CD4-positive, alpha-beta T cell treated with Interleukin-10 for 1 hour (primary cell): Measurements from ENCODE around the gene MYH13.
A peak's percentile ranks its signal among the peaks of the same experiment; 100 is the strongest.

Experiments
- DNase-seq: peaks from one replicate; pipeline ENCODE4 v3.0.0-alpha.2; 2020

The MYH13 gene

GRCh38 chr17:10372906-10373305, at the start of gene MYH13:
Gene MYH13 (minus strand): TSS chr17:10373006. CDS start chr17:10364530, 8,476 bp downstream.
- no peak for DNase-seq

GRCh38 chr17:10421900-10422542, 49.2 kb upstream of the MYH13 start, which contains the start of gene MYH8:
Gene MYH8 (minus strand): TSS chr17:10421950. CDS start chr17:10420227, 1,723 bp downstream.
- DNase-seq: no peak

- DNase-seq: no peak
These were observed 48.4 kb upstream of the MYH13 start for GRCh38 chr17:10421211-10421610.

GRCh38 chr17:10420811-10421210, 48.0 kb upstream of the MYH13 start:
- no peak for DNase-seq

GRCh38 chr17:10417431-10417830, 44.6 kb upstream of the MYH13 start:
- DNase-seq: no peak

GRCh38 chr17:10415161-10415560, 42.4 kb upstream of the MYH13 start:
- no peak for DNase-seq

GRCh38 chr17:10403589-10403988, 30.8 kb upstream of the MYH13 start:
- no peak for DNase-seq

GRCh38 chr17:10398352-10398751, 25.5 kb upstream of the MYH13 start:
- DNase-seq: no peak

GRCh38 chr17:10396524-10397163, 23.8 kb upstream of the MYH13 start:
- no peak for DNase-seq

- no peak for DNase-seq
These were observed 21.5 kb upstream of the MYH13 start for GRCh38 chr17:10394201-10394887.

- no peak for DNase-seq
These were observed 20.1 kb upstream of the MYH13 start for GRCh38 chr17:10392880-10393279.

- no peak for DNase-seq
These were observed 13.1 kb upstream of the MYH13 start for GRCh38 chr17:10385871-10386270.

GRCh38 chr17:10384175-10384574, 11.4 kb upstream of the MYH13 start:
- DNase-seq: no peak

- DNase-seq: no peak
These were observed 8.0 kb upstream of the MYH13 start for GRCh38 chr17:10380631-10381408.

- DNase-seq: no peak
These were observed 2.7 kb downstream of the MYH13 start for GRCh38 chr17:10370016-10370608.

GRCh38 chr17:10369239-10369638, 3.6 kb downstream of the MYH13 start:
- DNase-seq: no peak

- DNase-seq: no peak
These were observed 4.2 kb downstream of the MYH13 start for GRCh38 chr17:10368561-10368960.

- no peak for DNase-seq
These were observed 12.2 kb downstream of the MYH13 start for GRCh38 chr17:10360578-10360977.

- peak; percentile 3 for DNase-seq
These were observed 15.0 kb downstream of the MYH13 start for GRCh38 chr17:10357768-10358167.

GRCh38 chr17:10354651-10355050, 18.2 kb downstream of the MYH13 start:
- no peak for DNase-seq

GRCh38 chr17:10352893-10353292, 19.9 kb downstream of the MYH13 start:
- DNase-seq: no peak

GRCh38 chr17:10349403-10349802, 23.4 kb downstream of the MYH13 start:
- DNase-seq: no peak

- DNase-seq: no peak
These were observed 28.0 kb downstream of the MYH13 start for GRCh38 chr17:10344816-10345215.
